ENCODE measurements around the gene DHRSX.

DNA sequence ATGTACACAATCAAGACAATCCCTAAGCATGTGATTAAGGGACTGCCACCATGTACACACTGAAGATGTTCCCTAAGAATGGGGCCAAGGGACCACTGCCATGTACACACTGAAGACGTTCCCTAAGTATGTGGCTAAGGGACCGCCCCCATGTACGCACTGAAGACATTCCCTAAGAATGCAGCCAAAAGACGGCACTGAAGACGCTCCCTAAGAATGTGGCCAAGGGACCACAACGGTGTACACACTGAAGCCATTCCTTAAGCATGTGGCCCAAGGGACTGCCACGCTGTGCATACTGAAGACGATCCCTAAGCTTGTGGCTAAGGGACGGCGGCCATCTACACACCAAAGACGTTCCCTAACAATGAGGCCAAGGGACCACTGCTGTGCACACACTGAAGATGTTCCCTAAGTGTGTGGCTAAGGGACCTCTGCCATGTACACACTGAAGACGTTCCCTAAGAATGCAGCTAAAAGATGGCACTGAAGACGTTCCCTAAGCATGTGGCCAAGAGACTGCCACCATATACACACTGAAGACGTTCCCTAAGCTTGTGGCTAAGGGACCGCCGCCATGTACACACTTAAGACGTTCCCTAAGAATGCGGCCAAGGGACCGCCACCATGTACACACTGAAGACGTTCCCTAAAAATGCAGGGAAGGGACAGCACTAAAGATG, 26.4 kb downstream of the DHRSX start:
- TF ChIP-seq CTCF (IDR thresholded peaks at IDR 0.05) (no peak), POLR2A (IDR thresholded peaks at IDR 0.05) (no peak)

Measured in heart left ventricle (tissue), 13 donors.